Fibroblast of skin of scalp (primary cell): ENCODE measurements around the gene ALK.
"Not testable (repeated sequence)": the region's sequence is repeated elsewhere in the genome, so short reads cannot be mapped to it uniquely, and the experiment has no call there.

ENCODE experiments used
- DNase-seq: peaks from one replicate; pipeline ENCODE4 v3.0.0-alpha.2; 2013

ALK gene

GRCh38 chr2:29837925-29838324 is 83.5 kb downstream of the ALK start:
- DNase-seq: no peak

- peak; percentile 20 for DNase-seq
Observed at GRCh38 chr2:29834624-29835023, 86.8 kb downstream of the ALK start.

- DNase-seq: no peak
Observed at GRCh38 chr2:29834036-29834540, 87.3 kb downstream of the ALK start.

GRCh38 chr2:29831560-29831959 is 89.8 kb downstream of the ALK start:
- no peak for DNase-seq

GRCh38 chr2:29829841-29830240 is 91.5 kb downstream of the ALK start:
- DNase-seq: no peak

GRCh38 chr2:29824145-29824544 is 97.2 kb downstream of the ALK start:
- not testable (repeated sequence) for DNase-seq

GRCh38 chr2:29821591-29821990 is 99.8 kb downstream of the ALK start:
- DNase-seq: no peak

GRCh38 chr2:29819570-29819969 is 101.8 kb downstream of the ALK start:
- DNase-seq: no peak

- no peak for DNase-seq
Observed at GRCh38 chr2:29817801-29818680, 103.3 kb downstream of the ALK start.

GRCh38 chr2:29817299-29817698 is 104.1 kb downstream of the ALK start:
- no peak for DNase-seq

GRCh38 chr2:29816651-29817050 is 104.7 kb downstream of the ALK start:
- no peak for DNase-seq

GRCh38 chr2:29811378-29811777 is 110.0 kb downstream of the ALK start:
- no peak for DNase-seq

- no peak for DNase-seq
Observed at GRCh38 chr2:29810956-29811355, 110.4 kb downstream of the ALK start.

- no peak for DNase-seq
Observed at GRCh38 chr2:29808321-29808720, 113.1 kb downstream of the ALK start.

- no peak for DNase-seq
Observed at GRCh38 chr2:29807082-29807481, 114.3 kb downstream of the ALK start.

GRCh38 chr2:29806461-29806860 is 114.9 kb downstream of the ALK start:
- no peak for DNase-seq

- no peak for DNase-seq
Observed at GRCh38 chr2:29804671-29805070, 116.7 kb downstream of the ALK start.

- no peak for DNase-seq
Observed at GRCh38 chr2:29803537-29803936, 117.8 kb downstream of the ALK start.

- no peak for DNase-seq
Observed at GRCh38 chr2:29802986-29803385, 118.4 kb downstream of the ALK start.

- no peak for DNase-seq
Observed at GRCh38 chr2:29799628-29800027, 121.8 kb downstream of the ALK start.

GRCh38 chr2:29797916-29798315 is 123.5 kb downstream of the ALK start:
- no peak for DNase-seq

- DNase-seq: no peak
Observed at GRCh38 chr2:29796446-29796845, 124.9 kb downstream of the ALK start.

- DNase-seq: no peak
Observed at GRCh38 chr2:29789911-29790485, 131.4 kb downstream of the ALK start.
